22Rv1 (cell line): ENCODE measurements around the gene ZMYM2.

Experiments used
- H3K27ac ChIP-seq: fragments of 450-650 bp; 2 replicates; pipeline ENCODE4 v1.5.1; 2017
- CTCF ChIP-seq: fragments of 450-650 bp; IDR thresholded peaks from 2 replicates; pipeline ENCODE4 v1.5.1; 2017; ENCODE audit warnings: mild to moderate bottlenecking
- ZFX ChIP-seq: fragments of 450-650 bp; IDR thresholded peaks from 2 replicates; pipeline ENCODE4 v1.6.1; 2017; ENCODE audit warnings: antibody characterized with exemption, borderline replicate concordance

The ZMYM2 gene

GRCh38 chr13:19958155-19959111 lies at the start of gene ZMYM2:
TSS of gene ZMYM2 (plus strand) at chr13:19958727. CDS start at chr13:19993073, 34,346 bp downstream.
- TF ChIP-seq ZFX (no peak), CTCF (no peak)

GRCh38 chr13:19910336-19911072 lies 48.0 kb upstream of the ZMYM2 start:
- TF ChIP-seq CTCF (no peak), ZFX (no peak)
- H3K27ac ChIP-seq: no peak overlapping the region

More at GRCh38 chr13:19958155-19959111, at the start of gene ZMYM2:
- peak within 1 kb of the TSS; percentile 97 for H3K27ac ChIP-seq

- TF ChIP-seq ZFX (no peak), CTCF (peak; percentile 78)
Measured at GRCh38 chr13:19927117-19927748, 31.3 kb upstream of the ZMYM2 start.

GRCh38 chr13:19940106-19940505 lies 18.4 kb upstream of the ZMYM2 start:
- H3K27ac ChIP-seq: no peak overlapping the region
- TF ChIP-seq CTCF: no peak
- no peak for TF ChIP-seq ZFX

More at GRCh38 chr13:19927117-19927748, 31.3 kb upstream of the ZMYM2 start:
- no peak overlapping the region for H3K27ac ChIP-seq

- TF ChIP-seq ZFX: no peak
- TF ChIP-seq CTCF: no peak
- no peak overlapping the region for H3K27ac ChIP-seq
Measured at GRCh38 chr13:19950374-19950773, 8.2 kb upstream of the ZMYM2 start.

GRCh38 chr13:19952850-19953249 lies 5.7 kb upstream of the ZMYM2 start:
- no peak for TF ChIP-seq CTCF
- no peak for TF ChIP-seq ZFX
- H3K27ac ChIP-seq: no peak overlapping the region
